MM.1S (cell line): ENCODE data around the gene BBS1.

Experiments used
- EZH2 ChIP-seq: fragments of 300-600 bp; sonication (generic); optimal IDR thresholded peaks from 2 replicates; pipeline ENCODE3; 2017; ENCODE audit warnings: low read depth, mild to moderate bottlenecking, antibody characterized with exemption, low read length, mixed read lengths
- TF ChIP-seq, protein P1 (sequence below): fragments of 300-600 bp; sonication (generic); IDR thresholded peaks from 2 replicates; pipeline ENCODE4 v1.5.1; 2016; ENCODE audit warnings: antibody characterized with exemption, low read length, mixed read lengths

DNA sequence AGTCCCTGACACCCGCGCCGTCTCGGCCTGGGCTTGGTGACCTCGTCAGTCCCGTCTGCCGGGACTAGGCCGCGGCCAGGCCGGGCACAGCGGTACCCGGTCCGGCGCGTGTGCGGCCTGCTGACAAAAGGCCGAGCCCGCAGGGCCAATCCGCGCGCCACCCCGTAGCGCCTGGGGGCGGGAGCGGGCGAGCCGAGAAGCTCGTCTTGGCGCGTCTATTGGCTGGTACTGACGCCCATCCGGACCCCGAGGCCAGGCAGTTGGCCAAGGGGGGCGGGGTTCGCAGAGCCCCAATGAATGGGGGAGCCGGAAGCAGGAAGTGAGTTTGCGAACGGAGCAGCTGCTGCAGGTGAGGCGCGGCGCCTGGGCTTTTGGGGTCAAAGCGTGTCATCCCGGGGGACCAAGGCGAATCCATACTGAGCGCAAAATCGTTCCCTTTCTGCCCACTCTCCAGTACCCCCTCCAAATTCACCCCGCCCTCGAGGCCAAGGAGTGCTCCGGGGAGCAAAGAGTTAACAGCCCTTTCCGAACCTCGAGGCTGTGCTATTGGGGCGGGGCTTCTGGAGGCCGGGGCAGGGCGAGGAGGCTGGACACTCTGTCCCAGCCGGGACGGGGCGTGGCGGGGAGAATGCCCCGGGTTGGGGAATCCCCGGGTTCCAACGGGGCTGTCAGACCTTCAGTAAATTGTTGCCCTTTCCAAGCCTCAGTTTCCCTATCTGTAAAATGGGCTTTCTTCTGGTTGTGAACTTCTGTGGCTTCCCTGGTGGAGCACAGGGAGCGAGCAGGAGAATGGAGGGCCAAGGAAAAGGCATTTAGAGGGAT is 30.1 kb upstream of the BBS1 start, which contains the start of gene DPP3:
- TF ChIP-seq, protein P1, sequence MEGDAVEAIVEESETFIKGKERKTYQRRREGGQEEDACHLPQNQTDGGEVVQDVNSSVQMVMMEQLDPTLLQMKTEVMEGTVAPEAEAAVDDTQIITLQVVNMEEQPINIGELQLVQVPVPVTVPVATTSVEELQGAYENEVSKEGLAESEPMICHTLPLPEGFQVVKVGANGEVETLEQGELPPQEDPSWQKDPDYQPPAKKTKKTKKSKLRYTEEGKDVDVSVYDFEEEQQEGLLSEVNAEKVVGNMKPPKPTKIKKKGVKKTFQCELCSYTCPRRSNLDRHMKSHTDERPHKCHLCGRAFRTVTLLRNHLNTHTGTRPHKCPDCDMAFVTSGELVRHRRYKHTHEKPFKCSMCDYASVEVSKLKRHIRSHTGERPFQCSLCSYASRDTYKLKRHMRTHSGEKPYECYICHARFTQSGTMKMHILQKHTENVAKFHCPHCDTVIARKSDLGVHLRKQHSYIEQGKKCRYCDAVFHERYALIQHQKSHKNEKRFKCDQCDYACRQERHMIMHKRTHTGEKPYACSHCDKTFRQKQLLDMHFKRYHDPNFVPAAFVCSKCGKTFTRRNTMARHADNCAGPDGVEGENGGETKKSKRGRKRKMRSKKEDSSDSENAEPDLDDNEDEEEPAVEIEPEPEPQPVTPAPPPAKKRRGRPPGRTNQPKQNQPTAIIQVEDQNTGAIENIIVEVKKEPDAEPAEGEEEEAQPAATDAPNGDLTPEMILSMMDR, result no peak
- no peak for TF ChIP-seq EZH2
